ENCODE results near the gene FSD2. TPM values are rescaled to one million over a fixed set of nuclear protein-coding genes. Genes with fewer than 3 reads are reported as not detected.

Gene FSD2
- total RNA-seq, 1 experiment from 2014 or later: not detected

DNA sequence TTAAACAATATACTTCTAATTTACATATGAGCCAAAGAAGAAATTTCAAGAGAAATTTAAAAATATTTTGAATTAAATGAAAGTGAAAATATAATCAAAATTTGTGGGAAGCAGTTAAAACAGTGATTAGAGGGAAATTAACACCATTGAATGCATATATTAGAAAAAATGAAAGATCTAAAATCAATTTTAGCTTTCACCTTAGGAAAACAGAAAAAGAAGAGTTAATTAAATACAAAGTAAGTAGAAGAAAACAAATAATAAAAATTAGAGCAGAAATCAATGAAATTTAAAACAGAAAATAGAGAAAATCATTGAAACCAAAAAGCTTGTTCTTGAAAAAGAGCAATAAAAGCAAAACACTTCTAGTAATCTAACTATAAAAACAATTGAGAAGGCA lies 57.6 kb downstream of the FSD2 start:
- no peaks in the 10 kb centered on the region for H3K9me2 ChIP-seq (replicated peaks; ENCODE audit: low read length)
- H3K4me1 ChIP-seq (ENCODE audit: insufficient read depth, low read length): peaks cover 16% of the 10 kb centered on the region
- no peak overlapping the region for H3K4me2 ChIP-seq (ENCODE audit: low read length)
- no peak overlapping the region for H2AFZ ChIP-seq (ENCODE audit: low read length)
- peaks cover 36% of the 10 kb centered on the region for H3K79me2 ChIP-seq (ENCODE audit: low read length)
- H3K4me3 ChIP-seq (ENCODE audit: low read length): no peak overlapping the region
- DNase-seq (no peak), ATAC-seq (no peak)
- ChIA-PET POLR2A (ENCODE audit: unreplicated experiment) (no interaction called here), CTCF (no interaction called here)
- H3F3A ChIP-seq (ENCODE audit: low read length, unreplicated experiment): no peaks in the 10 kb centered on the region
- H3K27ac ChIP-seq (ENCODE audit: low read length): no peak overlapping the region
- intact Hi-C loops (cut with micrococcal nuclease): no loop called here
- no peak overlapping the region for H3K9ac ChIP-seq (ENCODE audit: low read length)
- no TSS peak for BruUV-seq (replicated peaks)
- 0 out of 2 replicates have a peak, but pooled peaks cover 3% of the 10 kb centered on the region for H4K20me1 ChIP-seq (ENCODE audit: low read length)
- TF ChIP-seq EZH2phosphoT487 (IDR thresholded peaks at IDR 0.05; ENCODE audit: borderline replicate concordance, low read length) (no peak), EZH2 (IDR thresholded peaks at IDR 0.05; ENCODE audit: low read length, unreplicated experiment) (no peak)
- TF ChIP-seq, protein P1, sequence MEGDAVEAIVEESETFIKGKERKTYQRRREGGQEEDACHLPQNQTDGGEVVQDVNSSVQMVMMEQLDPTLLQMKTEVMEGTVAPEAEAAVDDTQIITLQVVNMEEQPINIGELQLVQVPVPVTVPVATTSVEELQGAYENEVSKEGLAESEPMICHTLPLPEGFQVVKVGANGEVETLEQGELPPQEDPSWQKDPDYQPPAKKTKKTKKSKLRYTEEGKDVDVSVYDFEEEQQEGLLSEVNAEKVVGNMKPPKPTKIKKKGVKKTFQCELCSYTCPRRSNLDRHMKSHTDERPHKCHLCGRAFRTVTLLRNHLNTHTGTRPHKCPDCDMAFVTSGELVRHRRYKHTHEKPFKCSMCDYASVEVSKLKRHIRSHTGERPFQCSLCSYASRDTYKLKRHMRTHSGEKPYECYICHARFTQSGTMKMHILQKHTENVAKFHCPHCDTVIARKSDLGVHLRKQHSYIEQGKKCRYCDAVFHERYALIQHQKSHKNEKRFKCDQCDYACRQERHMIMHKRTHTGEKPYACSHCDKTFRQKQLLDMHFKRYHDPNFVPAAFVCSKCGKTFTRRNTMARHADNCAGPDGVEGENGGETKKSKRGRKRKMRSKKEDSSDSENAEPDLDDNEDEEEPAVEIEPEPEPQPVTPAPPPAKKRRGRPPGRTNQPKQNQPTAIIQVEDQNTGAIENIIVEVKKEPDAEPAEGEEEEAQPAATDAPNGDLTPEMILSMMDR (conservative IDR thresholded peaks at IDR 0.05; ENCODE audit: low read depth, low read length): no peak
- H3K36me3 ChIP-seq (ENCODE audit: low read depth, low read length): peaks cover 7% of the 10 kb centered on the region
- H3K27me3 ChIP-seq (ENCODE audit: low read length): no peaks in the 10 kb centered on the region
- no peaks in the 10 kb centered on the region for H3K9me3 ChIP-seq (ENCODE audit: low read length)

DNA sequence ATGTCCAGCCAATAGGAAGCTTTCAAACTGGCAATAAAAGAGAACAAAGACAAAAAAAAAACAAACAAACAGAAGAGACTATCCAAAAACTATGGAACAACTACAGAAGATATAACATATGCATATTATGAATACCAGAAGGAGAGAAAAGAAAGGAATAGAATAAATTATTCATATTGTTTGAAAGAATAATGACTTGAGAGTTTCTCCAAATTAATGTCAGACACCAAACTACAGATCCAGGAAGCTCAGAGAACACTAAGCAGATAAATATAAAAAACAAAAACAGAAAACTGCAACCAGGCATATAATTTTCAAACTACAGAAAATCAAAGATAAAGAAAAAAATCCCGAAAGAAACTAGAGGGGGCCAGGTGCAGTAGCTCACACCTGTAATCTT lies 62.1 kb downstream of the FSD2 start:
- Histone ChIP-seq H3K4me1 (ENCODE audit: insufficient read depth, low read length) (peaks cover 4% of the 10 kb centered on the region; the same call in 1 of the 2 replicates), H3K9ac (ENCODE audit: low read length) (no peak overlapping the region), H3K27ac (ENCODE audit: low read length) (no peak overlapping the region), H3K4me2 (ENCODE audit: low read length) (no peak overlapping the region), H3K9me3 (ENCODE audit: low read length) (no peaks in the 10 kb centered on the region), H2AFZ (ENCODE audit: low read length) (no peak overlapping the region), H3K9me2 (replicated peaks; ENCODE audit: low read length) (no peaks in the 10 kb centered on the region), H3K36me3 (ENCODE audit: low read depth, low read length) (no peaks in the 10 kb centered on the region), H3F3A (ENCODE audit: low read length, unreplicated experiment) (no peaks in the 10 kb centered on the region), H3K27me3 (ENCODE audit: low read length) (no peaks in the 10 kb centered on the region), H3K4me3 (ENCODE audit: low read length) (no peak overlapping the region), H4K20me1 (ENCODE audit: low read length) (no peaks in the 10 kb centered on the region), H3K79me2 (ENCODE audit: low read length) (no peaks in the 10 kb centered on the region)
- intact Hi-C loops (cut with micrococcal nuclease): no loop called here
- DNase-seq: no peak
- TF ChIP-seq EZH2 (IDR thresholded peaks at IDR 0.05; ENCODE audit: low read length, unreplicated experiment): no peak
- TF ChIP-seq EZH2phosphoT487 (IDR thresholded peaks at IDR 0.05; ENCODE audit: borderline replicate concordance, low read length): no peak
- TF ChIP-seq, protein P1 (conservative IDR thresholded peaks at IDR 0.05; ENCODE audit: low read depth, low read length): no peak
- POLR2A ChIA-PET (ENCODE audit: unreplicated experiment): no interaction called here
- no TSS peak for BruUV-seq (replicated peaks)
- CTCF ChIA-PET: no interaction called here
- no peak for ATAC-seq

DNA sequence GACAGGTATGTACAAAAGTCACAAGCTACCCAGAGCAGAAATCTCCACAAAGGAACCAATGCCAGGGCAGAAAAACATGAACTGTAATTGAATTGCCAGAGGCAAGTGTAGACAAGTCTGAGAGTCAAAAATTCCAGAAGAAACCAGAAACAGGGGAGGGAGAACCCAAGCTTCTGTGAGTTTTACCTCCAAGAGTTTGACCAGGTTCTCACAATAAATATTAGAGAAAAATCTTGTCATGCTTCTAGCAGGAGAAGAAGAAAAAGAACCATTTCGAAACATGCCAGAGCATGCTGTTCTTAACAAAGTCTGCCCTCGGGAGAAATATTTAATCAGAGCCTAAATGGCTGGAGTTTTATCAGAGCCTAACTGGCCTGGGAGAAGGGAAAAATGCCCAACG lies 63.7 kb downstream of the FSD2 start:
- CTCF ChIA-PET: no interaction called here
- ATAC-seq (no peak), DNase-seq (no peak)
- Histone ChIP-seq H3K4me3 (ENCODE audit: low read length) (no peak overlapping the region), H3K27ac (ENCODE audit: low read length) (no peak overlapping the region), H3K4me1 (ENCODE audit: insufficient read depth, low read length) (peaks cover 12% of the 10 kb centered on the region), H3K9me3 (ENCODE audit: low read length) (no peaks in the 10 kb centered on the region), H3K27me3 (ENCODE audit: low read length) (no peaks in the 10 kb centered on the region), H4K20me1 (ENCODE audit: low read length) (no peaks in the 10 kb centered on the region), H3K4me2 (ENCODE audit: low read length) (no peak overlapping the region), H3K36me3 (ENCODE audit: low read depth, low read length) (no peaks in the 10 kb centered on the region), H3K79me2 (ENCODE audit: low read length) (no peaks in the 10 kb centered on the region), H3K9me2 (replicated peaks; ENCODE audit: low read length) (no peaks in the 10 kb centered on the region), H3F3A (ENCODE audit: low read length, unreplicated experiment) (no peaks in the 10 kb centered on the region), H3K9ac (ENCODE audit: low read length) (no peak overlapping the region), H2AFZ (ENCODE audit: low read length) (no peak overlapping the region)
- no TSS peak for BruUV-seq (replicated peaks)
- TF ChIP-seq EZH2phosphoT487 (IDR thresholded peaks at IDR 0.05; ENCODE audit: borderline replicate concordance, low read length) (no peak), EZH2 (IDR thresholded peaks at IDR 0.05; ENCODE audit: low read length, unreplicated experiment) (no peak)
- TF ChIP-seq, protein P1 (conservative IDR thresholded peaks at IDR 0.05; ENCODE audit: low read depth, low read length): no peak
- POLR2A ChIA-PET (ENCODE audit: unreplicated experiment): no interaction called here
- intact Hi-C loops (cut with micrococcal nuclease): no loop called here

Measured in PC-3 (cell line).